ENCODE measurements around the gene RHOB.

The RHOB gene

GRCh38 chr2:20400787-20401488 lies 45.9 kb upstream of the RHOB start:
- Histone ChIP-seq H3K14ac (ENCODE audit: low read length) (no peak overlapping the region), H3K27me3 (ENCODE audit: insufficient read depth, low read length) (no peaks in the 10 kb centered on the region)
- no CpG with 5 or more reads among the region's 3 CpGs for WGBS (ENCODE audit: extremely low coverage, insufficient coverage, insufficient read length)

DNA sequence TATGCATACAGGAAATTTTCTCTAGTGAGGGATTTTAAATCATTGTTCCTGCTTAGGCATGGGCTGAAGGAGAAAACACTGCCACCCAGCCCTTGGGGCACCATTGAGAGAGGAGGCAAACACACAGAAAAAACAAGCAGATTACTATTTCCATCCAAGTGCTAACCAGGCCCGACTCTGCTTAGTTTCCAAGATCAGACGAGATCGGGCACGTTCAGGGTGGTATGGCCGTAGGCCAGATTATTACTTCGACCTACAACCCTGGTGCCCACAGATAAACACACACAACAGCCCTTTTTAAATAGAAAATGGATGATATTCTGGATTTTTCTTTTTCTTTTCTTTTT lies 45.4 kb upstream of the RHOB start:
- H3K4me3 ChIP-seq (ENCODE audit: low read depth, low read length): no peak overlapping the region
- H4K12ac ChIP-seq (ENCODE audit: low read depth, low read length): no peak overlapping the region
- H4K8ac ChIP-seq (ENCODE audit: low read depth, low read length): no peak overlapping the region
- H3K27ac ChIP-seq (ENCODE audit: low read depth, low read length): no peak overlapping the region
- H3K79me1 ChIP-seq (ENCODE audit: low read length): no peaks in the 10 kb centered on the region
- H2BK5ac ChIP-seq (ENCODE audit: low read depth, low read length, poor library complexity): no peak overlapping the region
- H3K27me3 ChIP-seq (ENCODE audit: insufficient read depth, low read length): no peaks in the 10 kb centered on the region
- H3K18ac ChIP-seq (ENCODE audit: low read length): no peak overlapping the region
- H3K9ac ChIP-seq (ENCODE audit: low read length): no peak overlapping the region
- H2AFZ ChIP-seq (ENCODE audit: insufficient read depth, low read length, poor library complexity): no peak overlapping the region
- no peak overlapping the region for H4K91ac ChIP-seq (ENCODE audit: low read depth, low read length)
- H3K4me2 ChIP-seq (ENCODE audit: low read length): no peak overlapping the region
- no peak overlapping the region for H2AK5ac ChIP-seq (ENCODE audit: low read length)
- H3K79me2 ChIP-seq (ENCODE audit: control insufficient read depth, insufficient read depth, low read length, poor library complexity): no peaks in the 10 kb centered on the region
- H2BK12ac ChIP-seq (ENCODE audit: low read length): no peak overlapping the region
- WGBS (ENCODE audit: extremely low coverage, insufficient coverage, insufficient read length): no CpG with 5 or more reads among the region's 6 CpGs
- H3K14ac ChIP-seq (ENCODE audit: low read length): no peak overlapping the region
- DNase-seq: no peak
- no peaks in the 10 kb centered on the region for H3K9me3 ChIP-seq (ENCODE audit: insufficient read depth, low read depth, low read length)
- H3K4ac ChIP-seq (ENCODE audit: low read depth, low read length): no peak overlapping the region
- no peaks in the 10 kb centered on the region for H3K4me1 ChIP-seq (ENCODE audit: control insufficient read depth in 1 of 2, insufficient read depth in 2 of 2, low read length in 2 of 2)
- H3K23ac ChIP-seq (ENCODE audit: low read length): no peak overlapping the region
- H3K36me3 ChIP-seq (ENCODE audit: control insufficient read depth in 1 of 2, insufficient read depth in 2 of 2, low read length in 2 of 2): no peaks in the 10 kb centered on the region
- H2BK120ac ChIP-seq (ENCODE audit: insufficient read depth, low read length, poor library complexity): no peak overlapping the region

More at GRCh38 chr2:20400787-20401488, 45.9 kb upstream of the RHOB start:
- no peaks in the 10 kb centered on the region for H3K9me3 ChIP-seq (ENCODE audit: insufficient read depth, low read depth, low read length)
- H3K4me3 ChIP-seq (ENCODE audit: low read depth, low read length): no peak overlapping the region
- no peak overlapping the region for H2BK5ac ChIP-seq (ENCODE audit: low read depth, low read length, poor library complexity)
- H3K4me1 ChIP-seq (ENCODE audit: control insufficient read depth in 1 of 2, insufficient read depth in 2 of 2, low read length in 2 of 2): no peaks in the 10 kb centered on the region
- no peak overlapping the region for H4K8ac ChIP-seq (ENCODE audit: low read depth, low read length)
- H3K36me3 ChIP-seq (ENCODE audit: control insufficient read depth in 1 of 2, insufficient read depth in 2 of 2, low read length in 2 of 2): no peaks in the 10 kb centered on the region
- no peak overlapping the region for H3K27ac ChIP-seq (ENCODE audit: low read depth, low read length)
- H4K12ac ChIP-seq (ENCODE audit: low read depth, low read length): no peak overlapping the region
- no peak overlapping the region for H3K9ac ChIP-seq (ENCODE audit: low read length)
- H3K23ac ChIP-seq (ENCODE audit: low read length): no peak overlapping the region
- H3K79me2 ChIP-seq (ENCODE audit: control insufficient read depth, insufficient read depth, low read length, poor library complexity): no peaks in the 10 kb centered on the region
- H3K4ac ChIP-seq (ENCODE audit: low read depth, low read length): no peak overlapping the region
- H2AK5ac ChIP-seq (ENCODE audit: low read length): no peak overlapping the region
- H2AFZ ChIP-seq (ENCODE audit: insufficient read depth, low read length, poor library complexity): no peak overlapping the region
- H3K18ac ChIP-seq (ENCODE audit: low read length): no peak overlapping the region
- no peaks in the 10 kb centered on the region for H3K79me1 ChIP-seq (ENCODE audit: low read length)
- no peak overlapping the region for H3K4me2 ChIP-seq (ENCODE audit: low read length)
- H4K91ac ChIP-seq (ENCODE audit: low read depth, low read length): no peak overlapping the region
- DNase-seq: no peak
- no peak overlapping the region for H2BK120ac ChIP-seq (ENCODE audit: insufficient read depth, low read length, poor library complexity)
- H2BK12ac ChIP-seq (ENCODE audit: low read length): no peak overlapping the region

DNA sequence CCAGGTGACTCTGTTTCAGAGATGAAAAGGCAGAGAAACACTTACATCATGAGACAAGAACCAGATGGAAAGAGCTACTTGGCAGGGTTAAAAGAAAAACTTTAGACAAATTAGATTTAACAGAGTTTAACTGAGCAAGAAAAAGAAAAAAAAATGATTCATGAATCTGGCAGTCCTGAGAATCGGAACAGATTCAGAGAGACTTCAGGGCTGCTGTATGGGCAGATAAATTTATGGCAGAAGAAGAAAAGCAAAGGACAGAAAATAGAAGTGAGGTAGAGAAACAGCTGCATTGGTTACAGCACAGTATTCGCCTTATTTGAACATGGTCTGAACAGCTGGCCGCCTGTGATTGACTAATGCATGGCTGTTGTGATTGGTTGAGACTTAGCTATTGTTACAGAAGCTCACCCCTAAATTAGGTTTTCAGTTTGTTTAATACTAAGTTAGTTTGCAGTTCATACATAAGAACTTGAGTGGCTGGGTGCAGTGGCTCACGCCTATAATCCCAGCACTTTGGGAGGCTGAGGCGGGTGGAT lies 43.0 kb upstream of the RHOB start:
- H3K23ac ChIP-seq (ENCODE audit: low read length): no peak overlapping the region
- H3K79me2 ChIP-seq (ENCODE audit: control insufficient read depth, insufficient read depth, low read length, poor library complexity): no peaks in the 10 kb centered on the region
- no peak overlapping the region for H2AK5ac ChIP-seq (ENCODE audit: low read length)
- WGBS (ENCODE audit: extremely low coverage, insufficient coverage, insufficient read length): no CpG with 5 or more reads among the region's 5 CpGs
- no peak overlapping the region for H3K14ac ChIP-seq (ENCODE audit: low read length)
- no peaks in the 10 kb centered on the region for H3K36me3 ChIP-seq (ENCODE audit: control insufficient read depth in 1 of 2, insufficient read depth in 2 of 2, low read length in 2 of 2)
- H2BK120ac ChIP-seq (ENCODE audit: insufficient read depth, low read length, poor library complexity): no peak overlapping the region
- H3K79me1 ChIP-seq (ENCODE audit: low read length): no peaks in the 10 kb centered on the region
- no peak overlapping the region for H4K12ac ChIP-seq (ENCODE audit: low read depth, low read length)
- H3K4me2 ChIP-seq (ENCODE audit: low read length): no peak overlapping the region
- no peak for DNase-seq
- H3K9me3 ChIP-seq (ENCODE audit: insufficient read depth, low read depth, low read length): no peaks in the 10 kb centered on the region
- no peak overlapping the region for H2AFZ ChIP-seq (ENCODE audit: insufficient read depth, low read length, poor library complexity)
- no peak overlapping the region for H3K18ac ChIP-seq (ENCODE audit: low read length)
- no peak overlapping the region for H2BK5ac ChIP-seq (ENCODE audit: low read depth, low read length, poor library complexity)
- no peak overlapping the region for H3K4me3 ChIP-seq (ENCODE audit: low read depth, low read length)
- no peak overlapping the region for H4K8ac ChIP-seq (ENCODE audit: low read depth, low read length)
- H2BK12ac ChIP-seq (ENCODE audit: low read length): no peak overlapping the region
- H3K27me3 ChIP-seq (ENCODE audit: insufficient read depth, low read length): no peaks in the 10 kb centered on the region
- no peaks in the 10 kb centered on the region for H3K4me1 ChIP-seq (ENCODE audit: control insufficient read depth in 1 of 2, insufficient read depth in 2 of 2, low read length in 2 of 2)
- H3K27ac ChIP-seq (ENCODE audit: low read depth, low read length): no peak overlapping the region
- H3K9ac ChIP-seq (ENCODE audit: low read length): no peak overlapping the region
- no peak overlapping the region for H3K4ac ChIP-seq (ENCODE audit: low read depth, low read length)
- no peak overlapping the region for H4K91ac ChIP-seq (ENCODE audit: low read depth, low read length)

DNA sequence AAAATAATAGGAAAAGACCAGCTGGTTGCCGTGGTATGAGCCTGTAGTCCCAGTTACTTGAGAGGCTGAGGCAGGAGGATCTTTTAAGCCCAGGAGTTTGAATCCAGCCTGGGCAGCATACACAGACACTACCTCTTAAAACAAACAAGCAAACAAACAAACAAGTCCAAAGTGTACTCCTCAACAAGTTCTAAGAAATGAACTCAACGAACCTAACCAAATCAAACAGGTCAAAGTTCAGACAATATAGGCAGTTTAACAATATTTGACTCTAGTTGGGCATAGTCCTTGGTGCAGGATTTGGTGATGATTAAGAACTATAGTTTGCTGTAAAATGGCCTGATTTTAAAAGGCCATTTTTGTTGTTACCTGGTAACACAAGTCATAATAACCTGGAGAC lies 41.9 kb upstream of the RHOB start:
- no peaks in the 10 kb centered on the region for H3K27me3 ChIP-seq (ENCODE audit: insufficient read depth, low read length)
- H4K8ac ChIP-seq (ENCODE audit: low read depth, low read length): no peak overlapping the region
- H3K79me2 ChIP-seq (ENCODE audit: control insufficient read depth, insufficient read depth, low read length, poor library complexity): no peaks in the 10 kb centered on the region
- DNase-seq: no peak
- H3K9me3 ChIP-seq (ENCODE audit: insufficient read depth, low read depth, low read length): no peaks in the 10 kb centered on the region
- no peak overlapping the region for H4K12ac ChIP-seq (ENCODE audit: low read depth, low read length)
- H3K4me2 ChIP-seq (ENCODE audit: low read length): no peak overlapping the region
- H2BK5ac ChIP-seq (ENCODE audit: low read depth, low read length, poor library complexity): no peak overlapping the region
- no peak overlapping the region for H4K91ac ChIP-seq (ENCODE audit: low read depth, low read length)
- H3K79me1 ChIP-seq (ENCODE audit: low read length): no peaks in the 10 kb centered on the region
- no peak overlapping the region for H3K14ac ChIP-seq (ENCODE audit: low read length)
- H3K23ac ChIP-seq (ENCODE audit: low read length): no peak overlapping the region
- no peaks in the 10 kb centered on the region for H3K36me3 ChIP-seq (ENCODE audit: control insufficient read depth in 1 of 2, insufficient read depth in 2 of 2, low read length in 2 of 2)
- WGBS (ENCODE audit: extremely low coverage, insufficient coverage, insufficient read length): no CpG with 5 or more reads among the region's 2 CpGs
- H3K4ac ChIP-seq (ENCODE audit: low read depth, low read length): no peak overlapping the region
- no peak overlapping the region for H3K27ac ChIP-seq (ENCODE audit: low read depth, low read length)
- no peak overlapping the region for H3K9ac ChIP-seq (ENCODE audit: low read length)
- H3K4me1 ChIP-seq (ENCODE audit: control insufficient read depth in 1 of 2, insufficient read depth in 2 of 2, low read length in 2 of 2): no peaks in the 10 kb centered on the region
- H2AFZ ChIP-seq (ENCODE audit: insufficient read depth, low read length, poor library complexity): no peak overlapping the region
- no peak overlapping the region for H2BK120ac ChIP-seq (ENCODE audit: insufficient read depth, low read length, poor library complexity)
- no peak overlapping the region for H2AK5ac ChIP-seq (ENCODE audit: low read length)
- no peak overlapping the region for H2BK12ac ChIP-seq (ENCODE audit: low read length)
- H3K18ac ChIP-seq (ENCODE audit: low read length): no peak overlapping the region
- no peak overlapping the region for H3K4me3 ChIP-seq (ENCODE audit: low read depth, low read length)

All from trophoblast cell (in vitro differentiated cells and primary cell).